HG02970 (cell line): ENCODE results near the gene GRID1.
"Not testable (repeated sequence)": the region's sequence is repeated elsewhere in the genome, so short reads cannot be mapped to it uniquely, and the experiment has no call there.

Source experiments
- ATAC-seq: cut with Tn5 transposase; IDR thresholded peaks from one replicate; pipeline ENCODE4 v1.9.1; 2021; ENCODE audit warnings: mild to moderate bottlenecking, moderate library complexity, moderate number of reproducible peaks; ENCODE audit not compliant: unreplicated experiment, low FRiP score

Gene GRID1

GRCh38 chr10:85734791-85735190, 631.8 kb downstream of the GRID1 start:
- ATAC-seq = no peak

- ATAC-seq = no peak
These were observed 642.4 kb downstream of the GRID1 start for GRCh38 chr10:85724215-85724614.

GRCh38 chr10:85720931-85721590, 645.5 kb downstream of the GRID1 start:
- no peak for ATAC-seq

GRCh38 chr10:85719408-85719807, 647.2 kb downstream of the GRID1 start:
- no peak for ATAC-seq

- ATAC-seq = no peak
These were observed 652.7 kb downstream of the GRID1 start for GRCh38 chr10:85713885-85714284.

- no peak for ATAC-seq
These were observed 663.8 kb downstream of the GRID1 start for GRCh38 chr10:85702768-85703167.

- ATAC-seq = not testable (repeated sequence)
These were observed 667.5 kb downstream of the GRID1 start for GRCh38 chr10:85699066-85699465.

- no peak for ATAC-seq
These were observed 669.7 kb downstream of the GRID1 start for GRCh38 chr10:85696893-85697292.

GRCh38 chr10:85682621-85683020, 684.0 kb downstream of the GRID1 start:
- no peak for ATAC-seq

GRCh38 chr10:85679710-85680109, 686.9 kb downstream of the GRID1 start:
- ATAC-seq = no peak

- ATAC-seq = no peak
These were observed 687.5 kb downstream of the GRID1 start for GRCh38 chr10:85679061-85679460.

GRCh38 chr10:85674851-85675250, 691.7 kb downstream of the GRID1 start:
- no peak for ATAC-seq

- ATAC-seq = no peak
These were observed 693.3 kb downstream of the GRID1 start for GRCh38 chr10:85673270-85673669.

- ATAC-seq = no peak
These were observed 695.1 kb downstream of the GRID1 start for GRCh38 chr10:85671530-85671929.

- no peak for ATAC-seq
These were observed 698.1 kb downstream of the GRID1 start for GRCh38 chr10:85668522-85668921.

- ATAC-seq = no peak
These were observed 698.9 kb downstream of the GRID1 start for GRCh38 chr10:85667638-85668233.

- no peak for ATAC-seq
These were observed 699.6 kb downstream of the GRID1 start for GRCh38 chr10:85666987-85667386.

GRCh38 chr10:85666102-85666501, 700.5 kb downstream of the GRID1 start:
- no peak for ATAC-seq

- no peak for ATAC-seq
These were observed 700.9 kb downstream of the GRID1 start for GRCh38 chr10:85665681-85666080.

- no peak for ATAC-seq
These were observed 701.5 kb downstream of the GRID1 start for GRCh38 chr10:85665078-85665477.

GRCh38 chr10:85661123-85661522, 705.5 kb downstream of the GRID1 start:
- ATAC-seq = no peak

GRCh38 chr10:85659331-85659730, 707.3 kb downstream of the GRID1 start:
- no peak for ATAC-seq
